ENCODE data around the gene CAMKK1.

DNA sequence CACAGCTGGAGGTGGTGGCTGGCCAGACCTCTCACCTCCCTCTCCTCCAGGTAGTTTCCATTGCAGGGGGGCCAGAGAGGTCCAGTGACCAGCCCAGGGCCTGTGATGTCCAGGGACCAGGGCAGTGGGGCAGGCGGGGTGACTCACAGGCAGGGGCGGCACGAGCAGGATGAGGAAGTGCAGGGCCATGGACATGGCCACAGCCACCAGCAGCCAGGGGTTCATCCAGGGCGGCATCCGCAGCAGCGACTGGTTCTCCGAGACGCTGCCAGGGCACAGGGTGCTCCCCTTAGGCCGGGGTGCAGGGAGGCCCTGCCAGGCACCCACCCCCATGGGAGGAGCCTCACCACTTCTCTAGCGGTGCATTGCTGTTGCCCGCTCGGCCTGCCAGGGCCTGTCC is 36.3 kb upstream of the CAMKK1 start:
- TF ChIP-seq KAT7 (CRISPR knock-in tag; IDR thresholded peaks at IDR 0.05; ENCODE audit: borderline replicate concordance): no peak
- TF ChIP-seq, protein P1, sequence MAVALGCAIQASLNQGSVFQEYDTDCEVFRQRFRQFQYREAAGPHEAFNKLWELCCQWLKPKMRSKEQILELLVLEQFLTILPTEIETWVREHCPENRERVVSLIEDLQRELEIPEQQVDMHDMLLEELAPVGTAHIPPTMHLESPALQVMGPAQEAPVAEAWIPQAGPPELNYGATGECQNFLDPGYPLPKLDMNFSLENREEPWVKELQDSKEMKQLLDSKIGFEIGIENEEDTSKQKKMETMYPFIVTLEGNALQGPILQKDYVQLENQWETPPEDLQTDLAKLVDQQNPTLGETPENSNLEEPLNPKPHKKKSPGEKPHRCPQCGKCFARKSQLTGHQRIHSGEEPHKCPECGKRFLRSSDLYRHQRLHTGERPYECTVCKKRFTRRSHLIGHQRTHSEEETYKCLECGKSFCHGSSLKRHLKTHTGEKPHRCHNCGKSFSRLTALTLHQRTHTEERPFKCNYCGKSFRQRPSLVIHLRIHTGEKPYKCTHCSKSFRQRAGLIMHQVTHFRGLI (CRISPR knock-in tag; IDR thresholded peaks at IDR 0.05): no peak
- TF ChIP-seq, protein P2, sequence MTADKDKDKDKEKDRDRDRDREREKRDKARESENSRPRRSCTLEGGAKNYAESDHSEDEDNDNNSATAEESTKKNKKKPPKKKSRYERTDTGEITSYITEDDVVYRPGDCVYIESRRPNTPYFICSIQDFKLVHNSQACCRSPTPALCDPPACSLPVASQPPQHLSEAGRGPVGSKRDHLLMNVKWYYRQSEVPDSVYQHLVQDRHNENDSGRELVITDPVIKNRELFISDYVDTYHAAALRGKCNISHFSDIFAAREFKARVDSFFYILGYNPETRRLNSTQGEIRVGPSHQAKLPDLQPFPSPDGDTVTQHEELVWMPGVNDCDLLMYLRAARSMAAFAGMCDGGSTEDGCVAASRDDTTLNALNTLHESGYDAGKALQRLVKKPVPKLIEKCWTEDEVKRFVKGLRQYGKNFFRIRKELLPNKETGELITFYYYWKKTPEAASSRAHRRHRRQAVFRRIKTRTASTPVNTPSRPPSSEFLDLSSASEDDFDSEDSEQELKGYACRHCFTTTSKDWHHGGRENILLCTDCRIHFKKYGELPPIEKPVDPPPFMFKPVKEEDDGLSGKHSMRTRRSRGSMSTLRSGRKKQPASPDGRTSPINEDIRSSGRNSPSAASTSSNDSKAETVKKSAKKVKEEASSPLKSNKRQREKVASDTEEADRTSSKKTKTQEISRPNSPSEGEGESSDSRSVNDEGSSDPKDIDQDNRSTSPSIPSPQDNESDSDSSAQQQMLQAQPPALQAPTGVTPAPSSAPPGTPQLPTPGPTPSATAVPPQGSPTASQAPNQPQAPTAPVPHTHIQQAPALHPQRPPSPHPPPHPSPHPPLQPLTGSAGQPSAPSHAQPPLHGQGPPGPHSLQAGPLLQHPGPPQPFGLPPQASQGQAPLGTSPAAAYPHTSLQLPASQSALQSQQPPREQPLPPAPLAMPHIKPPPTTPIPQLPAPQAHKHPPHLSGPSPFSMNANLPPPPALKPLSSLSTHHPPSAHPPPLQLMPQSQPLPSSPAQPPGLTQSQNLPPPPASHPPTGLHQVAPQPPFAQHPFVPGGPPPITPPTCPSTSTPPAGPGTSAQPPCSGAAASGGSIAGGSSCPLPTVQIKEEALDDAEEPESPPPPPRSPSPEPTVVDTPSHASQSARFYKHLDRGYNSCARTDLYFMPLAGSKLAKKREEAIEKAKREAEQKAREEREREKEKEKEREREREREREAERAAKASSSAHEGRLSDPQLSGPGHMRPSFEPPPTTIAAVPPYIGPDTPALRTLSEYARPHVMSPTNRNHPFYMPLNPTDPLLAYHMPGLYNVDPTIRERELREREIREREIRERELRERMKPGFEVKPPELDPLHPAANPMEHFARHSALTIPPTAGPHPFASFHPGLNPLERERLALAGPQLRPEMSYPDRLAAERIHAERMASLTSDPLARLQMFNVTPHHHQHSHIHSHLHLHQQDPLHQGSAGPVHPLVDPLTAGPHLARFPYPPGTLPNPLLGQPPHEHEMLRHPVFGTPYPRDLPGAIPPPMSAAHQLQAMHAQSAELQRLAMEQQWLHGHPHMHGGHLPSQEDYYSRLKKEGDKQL (CRISPR knock-in tag; IDR thresholded peaks at IDR 0.05; ENCODE audit: borderline replicate concordance): no peak
- TF ChIP-seq ZNF347 (CRISPR knock-in tag; IDR thresholded peaks at IDR 0.05; ENCODE audit: low read depth): no peak
- TF ChIP-seq MCM7 (IDR thresholded peaks at IDR 0.05): no peak
